Stimulated activated CD4-positive, alpha-beta T cell treated with anti-CD3 and anti-CD28 coated beads, Interleukin-15, amount 100 ng/mL, for 1 hour (primary cell): ENCODE results near the gene SLC2A13.
"Not testable (repeated sequence)": the region's sequence is repeated elsewhere in the genome, so short reads cannot be mapped to it uniquely, and the experiment has no call there.

Source experiments
- DNase-seq, 2 donors: peaks; one replicate each; pipeline ENCODE4 v3.0.0-alpha.2; 2020; ENCODE audit warnings: low read depth in 1 of 2, low spot score in 1 of 2

Gene SLC2A13

GRCh38 chr12:40106202-40106533 is 287 bp upstream of the SLC2A13 start:
- no peak for DNase-seq

DNA sequence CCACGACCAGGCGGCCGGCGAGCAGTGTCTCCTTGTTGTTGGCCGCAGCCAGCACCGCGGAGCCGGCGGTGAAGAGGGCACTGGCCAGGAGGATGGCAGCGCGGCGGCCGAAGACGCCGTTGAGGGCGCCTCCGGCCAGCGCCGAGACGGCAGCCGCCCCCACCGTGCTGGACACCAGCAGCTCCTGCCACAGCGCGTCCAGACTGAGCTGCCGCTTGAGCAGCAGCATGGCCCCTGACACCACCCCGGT is 691 bp downstream of the SLC2A13 start:
- DNase-seq = no peak

DNA sequence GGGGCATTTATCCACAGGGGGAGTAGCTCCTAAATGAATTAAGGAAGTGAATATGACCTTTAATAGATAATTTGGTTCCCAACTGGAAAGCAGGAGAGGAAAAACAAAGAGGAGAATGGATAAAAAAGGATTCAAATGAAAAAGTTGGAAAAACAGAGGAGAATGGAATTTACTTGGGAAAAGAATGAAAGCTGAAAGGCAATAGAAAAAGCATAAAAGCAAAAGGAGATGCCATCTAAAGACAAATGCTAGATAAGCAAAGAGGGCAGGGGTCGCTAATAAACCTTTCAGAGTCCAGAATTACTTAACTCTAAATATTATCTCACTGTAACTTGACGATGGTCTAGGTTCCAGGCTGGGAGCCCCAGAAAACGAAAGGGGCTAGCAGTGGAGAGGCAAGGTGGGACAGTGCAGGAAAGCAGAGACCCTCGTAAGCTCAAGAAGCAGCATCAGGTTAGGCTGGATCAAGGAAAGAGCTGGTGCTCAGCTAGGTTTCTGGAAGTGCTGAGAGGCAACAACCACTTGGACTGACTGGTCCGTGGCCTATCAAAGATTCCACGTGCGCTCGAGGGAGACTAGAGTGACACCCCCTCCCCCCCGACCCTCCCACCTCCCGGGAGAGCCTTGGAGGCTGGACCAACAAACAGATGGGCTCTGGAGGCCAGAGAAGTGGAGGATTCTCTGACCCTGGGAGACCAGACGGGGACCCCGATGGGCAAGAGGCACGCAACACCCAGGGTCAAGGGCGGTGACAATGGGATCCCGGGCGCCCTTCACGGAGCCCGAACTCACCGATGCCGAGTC is 1.2 kb downstream of the SLC2A13 start:
- no peak for DNase-seq

GRCh38 chr12:40103043-40103442 is 2.8 kb downstream of the SLC2A13 start:
- DNase-seq = no peak

DNA sequence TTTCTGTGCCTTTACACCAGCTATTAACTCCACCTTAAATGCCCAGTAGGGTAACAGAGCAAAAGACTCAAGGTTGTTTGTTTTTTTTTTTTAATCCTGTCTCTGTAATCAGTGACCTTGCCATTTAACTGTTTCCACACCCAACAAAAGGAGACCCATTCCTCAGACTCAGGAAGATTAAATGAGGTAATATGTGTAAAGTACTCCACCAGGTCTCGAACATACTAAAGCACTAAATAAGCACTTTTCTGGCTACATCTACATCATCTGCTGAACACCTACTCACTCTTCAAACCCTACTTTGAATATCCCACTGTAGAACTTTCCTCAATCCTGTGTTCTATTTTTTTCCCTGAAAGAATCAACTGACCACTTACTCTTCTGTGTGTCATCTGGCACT is 4.1 kb downstream of the SLC2A13 start:
- no peak for DNase-seq

- no peak for DNase-seq
Observed at GRCh38 chr12:40099423-40099853, 6.4 kb downstream of the SLC2A13 start.

- DNase-seq = no peak
Observed at GRCh38 chr12:40098406-40099145, 7.3 kb downstream of the SLC2A13 start.

DNA sequence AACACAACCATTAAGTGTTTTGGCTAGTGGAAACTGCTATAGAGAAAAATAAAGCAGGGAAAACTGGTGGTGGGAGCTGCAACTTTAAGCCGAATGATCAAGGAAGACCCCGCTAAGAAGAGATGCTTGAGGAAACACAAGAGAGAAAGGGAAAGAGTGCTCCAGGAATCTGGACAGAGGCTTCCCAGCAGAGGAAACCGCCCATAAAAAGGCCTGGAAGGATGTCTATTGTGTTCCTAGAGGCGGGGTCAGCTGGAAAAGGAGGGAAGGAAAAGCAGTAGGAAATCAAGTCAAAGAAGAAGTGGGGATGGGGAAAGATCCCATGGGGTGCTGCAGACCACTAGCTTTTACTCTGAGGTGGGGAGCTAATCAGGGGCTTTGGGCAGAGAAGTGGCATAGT is 12.4 kb downstream of the SLC2A13 start:
- no peak for DNase-seq

DNA sequence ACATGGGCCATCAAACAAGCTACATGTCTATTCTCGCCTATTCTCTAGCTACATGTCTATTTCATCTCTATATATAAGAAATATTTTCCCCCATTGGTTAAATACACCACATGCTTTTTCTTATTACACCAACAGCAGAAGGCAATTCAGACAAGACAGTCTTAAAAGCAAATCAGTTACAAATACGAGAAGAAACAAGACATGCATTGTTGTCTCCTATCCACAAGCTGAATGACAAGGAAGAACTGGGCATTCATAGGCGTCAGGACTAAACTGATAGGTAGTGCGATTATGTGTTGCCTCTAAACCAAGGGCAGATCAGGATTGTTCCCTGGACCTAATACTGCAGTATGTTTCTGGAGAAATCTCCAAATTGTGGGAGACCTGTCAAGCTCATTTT is 19.4 kb downstream of the SLC2A13 start:
- DNase-seq = no peak

- DNase-seq = no peak
Observed at GRCh38 chr12:40078266-40078665, 27.6 kb downstream of the SLC2A13 start.

- no peak for DNase-seq
Observed at GRCh38 chr12:40075458-40075857, 30.4 kb downstream of the SLC2A13 start.

DNA sequence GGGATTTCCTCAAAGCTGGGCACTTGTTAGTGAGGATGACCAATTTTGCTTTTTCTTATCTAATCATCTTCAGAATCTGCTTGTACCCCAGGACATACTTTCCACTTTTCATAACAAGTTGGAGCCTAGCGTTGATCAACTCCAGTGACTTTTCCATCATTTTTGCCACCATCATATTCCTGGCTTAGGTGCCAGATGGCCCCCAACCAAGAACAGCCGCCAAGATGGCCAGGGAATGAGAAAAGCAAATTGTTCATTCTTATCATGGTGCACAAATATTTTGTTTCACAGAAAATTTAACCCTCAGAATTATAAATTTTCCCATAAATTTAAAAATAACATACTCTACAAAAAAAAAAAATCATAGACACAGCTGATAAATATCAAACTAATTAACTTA is 37.5 kb downstream of the SLC2A13 start:
- no peak for DNase-seq

GRCh38 chr12:40065636-40066035 is 40.2 kb downstream of the SLC2A13 start:
- no peak for DNase-seq

GRCh38 chr12:40063414-40063813 is 42.5 kb downstream of the SLC2A13 start:
- DNase-seq = no peak

GRCh38 chr12:40058721-40059190 is 47.1 kb downstream of the SLC2A13 start:
- no peak for DNase-seq

GRCh38 chr12:40056373-40056772 is 49.5 kb downstream of the SLC2A13 start:
- no peak for DNase-seq

DNA sequence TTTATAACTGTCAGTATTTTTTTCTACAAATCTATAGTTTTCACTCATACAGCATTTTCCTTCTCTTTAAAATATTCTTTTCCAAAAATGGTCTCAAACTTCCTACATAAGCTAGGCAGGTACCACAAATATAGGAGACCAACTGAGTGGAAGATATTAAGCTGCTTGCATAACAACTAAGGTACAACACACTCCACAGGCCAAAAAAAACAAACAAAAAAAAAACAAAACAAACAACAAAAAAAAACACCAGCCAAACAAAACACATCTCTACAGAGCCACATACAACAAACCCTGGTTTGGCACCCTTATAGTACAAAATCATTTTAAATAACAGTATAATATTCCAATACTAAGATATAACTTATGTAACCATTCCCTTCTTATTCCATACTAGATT is 50.1 kb downstream of the SLC2A13 start:
- no peak for DNase-seq

DNA sequence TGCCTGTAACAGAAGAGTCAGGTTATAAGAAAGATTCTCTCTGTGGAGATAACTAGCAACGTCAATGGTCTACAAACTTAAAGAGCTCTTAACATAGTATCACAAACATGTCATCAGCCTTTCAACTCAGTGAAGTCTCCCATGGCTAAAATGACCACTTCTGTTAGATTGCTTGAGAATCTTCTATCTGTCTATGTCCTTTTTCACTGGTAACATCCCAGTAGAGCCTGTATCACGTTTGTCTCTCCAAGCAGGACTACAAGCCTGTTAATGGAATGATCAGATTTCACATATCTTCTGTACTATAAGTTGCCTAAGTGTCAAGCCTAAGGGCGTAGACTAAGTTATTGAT is 50.7 kb downstream of the SLC2A13 start:
- DNase-seq = no peak

DNA sequence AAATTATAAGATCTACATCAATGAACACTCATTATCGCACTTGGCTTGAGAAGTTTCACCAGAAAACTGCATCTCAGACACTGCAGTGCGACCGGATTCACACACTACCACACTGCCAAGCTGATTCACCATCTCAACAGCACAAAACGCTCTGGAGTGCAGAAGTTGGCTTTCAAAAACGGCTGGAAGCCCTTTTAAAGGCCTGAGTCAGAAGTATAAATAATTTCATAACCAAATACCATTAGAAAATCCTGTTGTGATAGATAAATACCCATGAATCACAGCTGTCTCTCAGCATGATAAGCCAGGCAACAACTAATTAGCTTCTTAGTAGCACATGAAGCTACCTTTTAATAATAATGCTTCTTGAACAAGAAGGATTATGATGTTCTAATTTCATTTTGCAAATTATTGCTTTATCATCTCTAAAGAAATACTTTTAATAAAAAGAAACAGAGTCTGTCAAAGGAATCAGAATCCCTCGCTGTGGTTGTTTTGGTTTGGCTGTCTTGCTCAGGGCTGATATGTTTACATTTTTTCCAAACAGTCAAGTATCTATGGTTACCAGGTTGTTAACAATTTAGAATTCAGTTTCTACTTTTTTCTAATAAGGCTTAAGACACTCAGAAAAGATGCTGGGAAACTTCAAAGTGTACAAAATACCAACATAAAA is 51.2 kb downstream of the SLC2A13 start:
- DNase-seq = no peak

DNA sequence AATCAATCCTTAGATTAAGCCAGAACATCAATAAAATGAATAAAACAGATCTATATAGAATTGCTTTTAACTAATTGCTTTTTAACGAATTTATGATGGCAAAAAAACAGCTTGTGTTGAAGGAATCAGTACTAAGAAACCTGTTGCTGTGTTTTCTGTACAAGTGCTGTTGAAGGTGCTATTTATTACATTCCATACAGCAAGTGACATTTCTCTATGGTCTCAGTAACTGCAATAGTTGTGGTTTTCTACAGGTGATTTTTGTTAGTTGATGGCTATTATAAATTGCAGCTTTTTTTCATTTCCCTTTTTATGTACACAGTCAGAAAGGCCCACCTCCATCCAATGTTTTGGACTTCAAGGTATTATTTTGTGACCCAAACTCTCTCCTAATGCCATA is 56.6 kb downstream of the SLC2A13 start:
- DNase-seq = no peak

- not testable (repeated sequence) for DNase-seq
Observed at GRCh38 chr12:40047002-40047401, 58.9 kb downstream of the SLC2A13 start.

DNA sequence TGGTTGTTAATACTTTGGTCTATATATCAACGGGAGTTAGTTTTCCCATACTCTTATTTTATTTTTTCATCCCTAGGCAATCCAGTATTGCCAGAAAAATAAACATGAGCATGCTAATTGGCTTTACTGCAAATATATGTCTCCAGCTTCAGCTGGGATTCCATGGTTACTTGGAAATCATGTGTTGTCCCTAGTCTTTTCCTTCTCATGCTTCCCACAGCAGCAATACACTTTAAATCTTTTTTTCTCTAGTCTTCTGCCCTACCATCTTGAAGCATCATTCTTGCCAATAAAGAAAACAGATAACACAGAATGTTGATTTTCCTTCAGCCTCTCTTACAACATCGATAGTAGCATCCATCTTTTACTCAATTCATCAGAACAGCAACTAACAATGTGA is 60.2 kb downstream of the SLC2A13 start:
- no peak for DNase-seq
